ENCODE measurements around the gene TMEM192. TPM values are rescaled to one million over a fixed set of nuclear protein-coding genes. Genes with fewer than 3 reads are reported as not detected.

The TMEM192 gene
- total RNA-seq, 2 experiments from 2014 or later, result 6.6 to 15.5 TPM

GRCh38 chr4:165052627-165053026 is 60.0 kb downstream of the TMEM192 start:
- no peak overlapping the region for H3K27ac ChIP-seq (ENCODE audit: low read depth, low read length, poor library complexity, severe bottlenecking)
- H4K20me1 ChIP-seq (ENCODE audit: insufficient read depth, low read length), result no peaks in the 10 kb centered on the region
- H3K9me3 ChIP-seq (ENCODE audit: low read length), result no peaks in the 10 kb centered on the region
- ChIA-PET POLR2A (no interaction called here), CTCF (ENCODE audit: unreplicated experiment) (no interaction called here)
- no peaks in the 10 kb centered on the region for H3K36me3 ChIP-seq (ENCODE audit: insufficient read depth, low read length)
- H3K79me2 ChIP-seq (ENCODE audit: insufficient read depth, low read depth, low read length), result no peaks in the 10 kb centered on the region
- intact Hi-C loops (cut with micrococcal nuclease; ENCODE audit: unreplicated experiment), result no loop called here
- BruUV-seq (replicated peaks), result no TSS peak
- no peak overlapping the region for H3K4me2 ChIP-seq (ENCODE audit: low read length)
- no peaks in the 10 kb centered on the region for H3K9me2 ChIP-seq (ENCODE audit: insufficient read depth, low read length)
- TF ChIP-seq CTCF (conservative IDR thresholded peaks at IDR 0.05; ENCODE audit: low read length) (no peak), EZH2phosphoT487 (IDR thresholded peaks at IDR 0.05; ENCODE audit: borderline replicate concordance, low read depth, low read length) (no peak)
- no peak overlapping the region for H2AFZ ChIP-seq (ENCODE audit: low read length)
- no peak overlapping the region for H3K4me3 ChIP-seq (ENCODE audit: low read depth, low read length, poor library complexity, severe bottlenecking)
- no peak for DNase-seq (ENCODE audit: low spot score)
- no peaks in the 10 kb centered on the region for H3K4me1 ChIP-seq (ENCODE audit: insufficient read depth, low read length, poor library complexity, severe bottlenecking)

- intact Hi-C loops (cut with micrococcal nuclease; ENCODE audit: unreplicated experiment), result no loop called here
- TF ChIP-seq CTCF (conservative IDR thresholded peaks at IDR 0.05; ENCODE audit: low read length), result no peak
- no peak for TF ChIP-seq EZH2phosphoT487 (IDR thresholded peaks at IDR 0.05; ENCODE audit: borderline replicate concordance, low read depth, low read length)
- DNase-seq (ENCODE audit: low spot score), result no peak
- Histone ChIP-seq H3K9me3 (ENCODE audit: low read length) (no peaks in the 10 kb centered on the region), H3K27ac (ENCODE audit: low read depth, low read length, poor library complexity, severe bottlenecking) (no peak overlapping the region), H3K4me2 (ENCODE audit: low read length) (no peak overlapping the region), H3K4me3 (ENCODE audit: low read depth, low read length, poor library complexity, severe bottlenecking) (no peak overlapping the region), H3K4me1 (ENCODE audit: insufficient read depth, low read length, poor library complexity, severe bottlenecking) (no peaks in the 10 kb centered on the region), H3K9me2 (ENCODE audit: insufficient read depth, low read length) (no peaks in the 10 kb centered on the region), H2AFZ (ENCODE audit: low read length) (no peak overlapping the region), H3K36me3 (ENCODE audit: insufficient read depth, low read length) (no peaks in the 10 kb centered on the region), H4K20me1 (ENCODE audit: insufficient read depth, low read length) (no peaks in the 10 kb centered on the region), H3K79me2 (ENCODE audit: insufficient read depth, low read depth, low read length) (no peaks in the 10 kb centered on the region)
- CTCF ChIA-PET (ENCODE audit: unreplicated experiment), result no interaction called here
- no TSS peak for BruUV-seq (replicated peaks)
- POLR2A ChIA-PET, result no interaction called here
These were observed 64.5 kb downstream of the TMEM192 start for GRCh38 chr4:165048170-165048569.

- Histone ChIP-seq H3K27ac (ENCODE audit: low read depth, low read length, poor library complexity, severe bottlenecking) (no peak within 1 kb of the TSS), H3K4me2 (ENCODE audit: low read length) (no peak within 1 kb of the TSS), H3K79me2 (ENCODE audit: insufficient read depth, low read depth, low read length) (no peaks in the 10 kb centered on the region), H4K20me1 (ENCODE audit: insufficient read depth, low read length) (no peaks in the 10 kb centered on the region), H2AFZ (ENCODE audit: low read length) (no peak within 1 kb of the TSS), H3K4me3 (ENCODE audit: low read depth, low read length, poor library complexity, severe bottlenecking) (no peak within 1 kb of the TSS), H3K4me1 (ENCODE audit: insufficient read depth, low read length, poor library complexity, severe bottlenecking) (no peaks in the 10 kb centered on the region), H3K9me3 (ENCODE audit: low read length) (no peaks in the 10 kb centered on the region), H3K9me2 (ENCODE audit: insufficient read depth, low read length) (no peaks in the 10 kb centered on the region), H3K36me3 (ENCODE audit: insufficient read depth, low read length) (no peaks in the 10 kb centered on the region)
- ChIA-PET POLR2A (no interaction called here), CTCF (ENCODE audit: unreplicated experiment) (interaction anchor here (0.6 kb wide), 1 partner anchor 476 kb away, joined by 4 read pairs; no protein-coding TSS in a partner anchor)
- no peak for DNase-seq (ENCODE audit: low spot score)
- TF ChIP-seq CTCF (conservative IDR thresholded peaks at IDR 0.05; ENCODE audit: low read length) (no peak), EZH2phosphoT487 (IDR thresholded peaks at IDR 0.05; ENCODE audit: borderline replicate concordance, low read depth, low read length) (no peak)
- intact Hi-C loops (cut with micrococcal nuclease; ENCODE audit: unreplicated experiment), result no loop called here
- no TSS peak for BruUV-seq (replicated peaks)
These were observed 81.0 kb downstream of the TMEM192 start, which contains the start of gene TRIM60 for GRCh38 chr4:165031436-165032211. Gene TRIM60, plus strand, starts transcription at chr4:165031999. Its CDS starts 8,074 bp downstream, at chr4:165040073.
